Lower leg skin (tissue), 4 donors: ENCODE data around the gene HCST. TPM values are rescaled to one million over a fixed set of nuclear protein-coding genes. Genes with fewer than 3 reads are reported as not detected.

ENCODE experiments used
- DNase-seq, 2 donors: peaks; one replicate each; pipeline ENCODE4 v3.0.0-alpha.2; 2019; ENCODE audit warnings: low spot score in 2 of 2
- H3K4me3 ChIP-seq: fragments of 200-600 bp; sonication (generic); 2 replicates; pipeline ENCODE4 v1.5.1; 2017; ENCODE audit warnings: mild to moderate bottlenecking, low read depth; ENCODE audit not compliant: poor library complexity, severe bottlenecking
- CTCF ChIP-seq, 3 donors: fragments of 450-650 bp; IDR thresholded peaks; one replicate each; pipeline ENCODE4 v1.5.1; 2016; ENCODE audit warnings: antibody characterized with exemption in 3 of 3, mild to moderate bottlenecking in 3 of 3, moderate library complexity in 2 of 3
- POLR2A ChIP-seq, 2 donors: fragments of 450-650 bp; IDR thresholded peaks; one replicate each; pipeline ENCODE4 v1.6.1; 2016 to 2017; ENCODE audit warnings: antibody characterized with exemption in 2 of 2, mild to moderate bottlenecking in 1 of 2, moderate library complexity in 1 of 2
- WGBS, 2 donors: methylation state at CpG; one replicate each; pipeline ENCODE4 v1.1.5; 2018; 5-methylcytosine and 5-hydroxymethylcytosine counted together
- intact Hi-C: fragments of 100-400 bp; cut with DNase I; formaldehyde crosslinking; loops from one replicate; pipeline ENCODE4 v1.15.0; 2023; ENCODE audit warnings: low total_unique reads
- total RNA-seq, 4 donors: library from RNA; depleted of rRNA; stranded (reverse); fragments of >200 nt; gene quantifications; one replicate each; pipeline ENCODE4 v1.1.0, GENCODE V29; 2016

The HCST gene
- total RNA-seq, 4 donors from 2014 or later = 0.79 to 8.4 (median 4.4) TPM; not detected in 1

- TF ChIP-seq POLR2A (IDR thresholded peaks at IDR 0.05) = no peak
- no peak for TF ChIP-seq CTCF (IDR thresholded peaks at IDR 0.05)
- whole genome bisulfite sequencing, 2 donors = 89 to 92% methylated on average over 6 of the region's 6 CpGs
- no peak for DNase-seq
- no peak overlapping the region for H3K4me3 ChIP-seq
- intact Hi-C loops = no loop called here
These were observed 17.0 kb upstream of the HCST start for GRCh38 chr19:35885225-35885738.

GRCh38 chr19:35885904-35886303 lies 16.4 kb upstream of the HCST start:
- intact Hi-C loops = no loop called here
- 88 to 91% methylated on average over 7 to 8 of the region's 8 CpGs for WGBS, 2 donors
- DNase-seq = no peak
- no peak for TF ChIP-seq CTCF (IDR thresholded peaks at IDR 0.05)
- no peak for TF ChIP-seq POLR2A (IDR thresholded peaks at IDR 0.05)
- H3K4me3 ChIP-seq = no peak overlapping the region

- no peak for DNase-seq
- 91% methylated on average over 5 of the region's 5 CpGs for WGBS, 2 donors
- H3K4me3 ChIP-seq = no peak overlapping the region
- no peak for TF ChIP-seq POLR2A (IDR thresholded peaks at IDR 0.05)
- TF ChIP-seq CTCF (IDR thresholded peaks at IDR 0.05) = no peak
- intact Hi-C loops = no loop called here
These were observed 15.1 kb upstream of the HCST start for GRCh38 chr19:35887197-35887596.

GRCh38 chr19:35888398-35888797 lies 13.9 kb upstream of the HCST start:
- 93 to 96% methylated on average over 9 of the region's 9 CpGs for WGBS, 2 donors
- no peak for DNase-seq
- intact Hi-C loops = no loop called here
- H3K4me3 ChIP-seq = no peak overlapping the region
- TF ChIP-seq CTCF (IDR thresholded peaks at IDR 0.05) = no peak
- no peak for TF ChIP-seq POLR2A (IDR thresholded peaks at IDR 0.05)

- WGBS, 2 donors = 91 to 92% methylated on average over 18 of the region's 18 CpGs
- TF ChIP-seq POLR2A (IDR thresholded peaks at IDR 0.05) = no peak
- TF ChIP-seq CTCF (IDR thresholded peaks at IDR 0.05) = no peak
- no peak overlapping the region for H3K4me3 ChIP-seq
- intact Hi-C loops = no loop called here
- DNase-seq = no peak
These were observed 12.8 kb upstream of the HCST start for GRCh38 chr19:35889370-35890112.
